ENCODE measurements around the gene SORBS1.

The SORBS1 gene

GRCh38 chr10:95564291-95564690 lies 3.1 kb upstream of the SORBS1 start:
- ATAC-seq, result no peak

GRCh38 chr10:95562341-95562965 lies 1.3 kb upstream of the SORBS1 start:
- ATAC-seq, result no peak

GRCh38 chr10:95561864-95562177 lies 650 bp upstream of the SORBS1 start:
- no peak for ATAC-seq

- peak; percentile 31 to 56 for ATAC-seq
These were observed 644 bp downstream of the SORBS1 start for GRCh38 chr10:95560278-95561176.

- ATAC-seq, result no peak
These were observed 1.3 kb downstream of the SORBS1 start for GRCh38 chr10:95559896-95560277.

GRCh38 chr10:95559471-95559870 lies 1.7 kb downstream of the SORBS1 start:
- ATAC-seq, result no peak

- ATAC-seq, result no peak
These were observed 2.4 kb downstream of the SORBS1 start for GRCh38 chr10:95558593-95559320.

GRCh38 chr10:95556994-95557767 lies 4.0 kb downstream of the SORBS1 start:
- no peak for ATAC-seq

- no peak for ATAC-seq
These were observed 7.5 kb downstream of the SORBS1 start for GRCh38 chr10:95553674-95554073.

GRCh38 chr10:95552679-95553342 lies 8.4 kb downstream of the SORBS1 start:
- no peak for ATAC-seq

GRCh38 chr10:95550073-95550672 lies 11.0 kb downstream of the SORBS1 start:
- ATAC-seq, result no peak

GRCh38 chr10:95547791-95548435 lies 13.3 kb downstream of the SORBS1 start:
- no peak for ATAC-seq

GRCh38 chr10:95547197-95547596 lies 14.0 kb downstream of the SORBS1 start:
- no peak for ATAC-seq

- no peak for ATAC-seq
These were observed 15.2 kb downstream of the SORBS1 start for GRCh38 chr10:95545981-95546380.

GRCh38 chr10:95544783-95545500 lies 16.2 kb downstream of the SORBS1 start:
- ATAC-seq, result no peak

GRCh38 chr10:95543459-95543858 lies 17.7 kb downstream of the SORBS1 start:
- no peak for ATAC-seq

GRCh38 chr10:95542761-95543160 lies 18.4 kb downstream of the SORBS1 start:
- ATAC-seq, result no peak

GRCh38 chr10:95542330-95542729 lies 18.8 kb downstream of the SORBS1 start:
- ATAC-seq, result no peak

- ATAC-seq, result no peak
These were observed 20.6 kb downstream of the SORBS1 start for GRCh38 chr10:95540514-95541052.

GRCh38 chr10:95539560-95540284 lies 21.4 kb downstream of the SORBS1 start:
- ATAC-seq, result no peak

Data from activated CD4-positive, CD25-positive, alpha-beta regulatory T cell treated with anti-CD3 and anti-CD28 coated beads, Interleukin-2, amount 50 U/mL, for 24 hours (primary cell).